ENCODE measurements around the gene CDCP2.
"Not testable (repeated sequence)": the region's sequence is repeated elsewhere in the genome, so short reads cannot be mapped to it uniquely, and the experiment has no call there.

Gene CDCP2

GRCh38 chr1:54109129-54110090, 43.4 kb downstream of the CDCP2 start:
- Histone ChIP-seq H3K9me3 (ENCODE audit: low read length) (no peaks in the 10 kb centered on the region), H3K27ac (ENCODE audit: low read depth, low read length) (no peak overlapping the region), H3K36me3 (ENCODE audit: insufficient read depth, low read length) (no peaks in the 10 kb centered on the region), H3K4me3 (ENCODE audit: low read depth in 1 of 2, low read length in 2 of 2) (no peak overlapping the region), H3K4me1 (ENCODE audit: insufficient read depth, low read length) (no peaks in the 10 kb centered on the region), H3K9ac (ENCODE audit: low read length) (no peak overlapping the region), H3K27me3 (ENCODE audit: control insufficient read depth in 1 of 2, insufficient read depth in 2 of 2, low read length in 2 of 2) (no peaks in the 10 kb centered on the region)

- H3K9ac ChIP-seq (ENCODE audit: low read length), result no peak overlapping the region
- H3K4me3 ChIP-seq (ENCODE audit: low read depth in 1 of 2, low read length in 2 of 2), result no peak overlapping the region
- no peak overlapping the region for H3K27ac ChIP-seq (ENCODE audit: low read depth, low read length)
- H3K4me1 ChIP-seq (ENCODE audit: insufficient read depth, low read length), result no peaks in the 10 kb centered on the region
- H3K36me3 ChIP-seq (ENCODE audit: insufficient read depth, low read length), result no peaks in the 10 kb centered on the region
- H3K27me3 ChIP-seq (ENCODE audit: control insufficient read depth in 1 of 2, insufficient read depth in 2 of 2, low read length in 2 of 2), result no peaks in the 10 kb centered on the region
- no peaks in the 10 kb centered on the region for H3K9me3 ChIP-seq (ENCODE audit: low read length)
Measured at GRCh38 chr1:54108156-54108555, 44.6 kb downstream of the CDCP2 start.

GRCh38 chr1:54107131-54107530, 45.7 kb downstream of the CDCP2 start:
- Histone ChIP-seq H3K4me1 (ENCODE audit: insufficient read depth, low read length) (no peaks in the 10 kb centered on the region), H3K27me3 (ENCODE audit: control insufficient read depth in 1 of 2, insufficient read depth in 2 of 2, low read length in 2 of 2) (no peaks in the 10 kb centered on the region), H3K4me3 (ENCODE audit: low read depth in 1 of 2, low read length in 2 of 2) (no peak overlapping the region), H3K27ac (ENCODE audit: low read depth, low read length) (no peak overlapping the region), H3K9ac (ENCODE audit: low read length) (no peak overlapping the region), H3K36me3 (ENCODE audit: insufficient read depth, low read length) (no peaks in the 10 kb centered on the region), H3K9me3 (ENCODE audit: low read length) (no peaks in the 10 kb centered on the region)

GRCh38 chr1:54105736-54106269, 47.0 kb downstream of the CDCP2 start:
- Histone ChIP-seq H3K9me3 (ENCODE audit: low read length) (no peaks in the 10 kb centered on the region), H3K27ac (ENCODE audit: low read depth, low read length) (no peak overlapping the region), H3K27me3 (ENCODE audit: control insufficient read depth in 1 of 2, insufficient read depth in 2 of 2, low read length in 2 of 2) (no peaks in the 10 kb centered on the region), H3K4me1 (ENCODE audit: insufficient read depth, low read length) (no peaks in the 10 kb centered on the region), H3K36me3 (ENCODE audit: insufficient read depth, low read length) (no peaks in the 10 kb centered on the region), H3K9ac (ENCODE audit: low read length) (no peak overlapping the region), H3K4me3 (ENCODE audit: low read depth in 1 of 2, low read length in 2 of 2) (no peak overlapping the region)

GRCh38 chr1:54105080-54105479, 47.7 kb downstream of the CDCP2 start:
- Histone ChIP-seq H3K4me1 (ENCODE audit: insufficient read depth, low read length) (no peaks in the 10 kb centered on the region), H3K9me3 (ENCODE audit: low read length) (no peaks in the 10 kb centered on the region), H3K27ac (ENCODE audit: low read depth, low read length) (no peak overlapping the region), H3K27me3 (ENCODE audit: control insufficient read depth in 1 of 2, insufficient read depth in 2 of 2, low read length in 2 of 2) (no peaks in the 10 kb centered on the region), H3K36me3 (ENCODE audit: insufficient read depth, low read length) (no peaks in the 10 kb centered on the region), H3K9ac (ENCODE audit: low read length) (no peak overlapping the region), H3K4me3 (ENCODE audit: low read depth in 1 of 2, low read length in 2 of 2) (no peak overlapping the region)

- not testable (repeated sequence) for H3K9me3 ChIP-seq (ENCODE audit: low read length); H3K27me3 ChIP-seq (ENCODE audit: control insufficient read depth in 1 of 2, insufficient read depth in 2 of 2, low read length in 2 of 2); H3K4me1 ChIP-seq (ENCODE audit: insufficient read depth, low read length); H3K9ac ChIP-seq (ENCODE audit: low read length); H3K4me3 ChIP-seq (ENCODE audit: low read depth in 1 of 2, low read length in 2 of 2); H3K36me3 ChIP-seq (ENCODE audit: insufficient read depth, low read length); H3K27ac ChIP-seq (ENCODE audit: low read depth, low read length)
Measured at GRCh38 chr1:54104613-54105012, 48.2 kb downstream of the CDCP2 start.

GRCh38 chr1:54103414-54103813, 49.4 kb downstream of the CDCP2 start:
- no peaks in the 10 kb centered on the region for H3K27me3 ChIP-seq (ENCODE audit: control insufficient read depth in 1 of 2, insufficient read depth in 2 of 2, low read length in 2 of 2)
- H3K27ac ChIP-seq (ENCODE audit: low read depth, low read length), result no peak overlapping the region
- H3K9me3 ChIP-seq (ENCODE audit: low read length), result no peaks in the 10 kb centered on the region
- H3K9ac ChIP-seq (ENCODE audit: low read length), result no peak overlapping the region
- H3K4me1 ChIP-seq (ENCODE audit: insufficient read depth, low read length), result no peaks in the 10 kb centered on the region
- no peak overlapping the region for H3K4me3 ChIP-seq (ENCODE audit: low read depth in 1 of 2, low read length in 2 of 2)
- no peaks in the 10 kb centered on the region for H3K36me3 ChIP-seq (ENCODE audit: insufficient read depth, low read length)

GRCh38 chr1:54100500-54100899, 52.3 kb downstream of the CDCP2 start:
- no peak overlapping the region for H3K9ac ChIP-seq (ENCODE audit: low read length)
- no peak overlapping the region for H3K27ac ChIP-seq (ENCODE audit: low read depth, low read length)
- H3K4me1 ChIP-seq (ENCODE audit: insufficient read depth, low read length), result no peaks in the 10 kb centered on the region
- H3K9me3 ChIP-seq (ENCODE audit: low read length), result no peaks in the 10 kb centered on the region
- no peak overlapping the region for H3K4me3 ChIP-seq (ENCODE audit: low read depth in 1 of 2, low read length in 2 of 2)
- H3K36me3 ChIP-seq (ENCODE audit: insufficient read depth, low read length), result no peaks in the 10 kb centered on the region
- H3K27me3 ChIP-seq (ENCODE audit: control insufficient read depth in 1 of 2, insufficient read depth in 2 of 2, low read length in 2 of 2), result no peaks in the 10 kb centered on the region

GRCh38 chr1:54099061-54099610, 53.7 kb downstream of the CDCP2 start:
- H3K9me3 ChIP-seq (ENCODE audit: low read length), result no peaks in the 10 kb centered on the region
- H3K9ac ChIP-seq (ENCODE audit: low read length), result no peak overlapping the region
- no peaks in the 10 kb centered on the region for H3K27me3 ChIP-seq (ENCODE audit: control insufficient read depth in 1 of 2, insufficient read depth in 2 of 2, low read length in 2 of 2)
- no peaks in the 10 kb centered on the region for H3K36me3 ChIP-seq (ENCODE audit: insufficient read depth, low read length)
- H3K4me3 ChIP-seq (ENCODE audit: low read depth in 1 of 2, low read length in 2 of 2), result no peak overlapping the region
- H3K27ac ChIP-seq (ENCODE audit: low read depth, low read length), result no peak overlapping the region
- H3K4me1 ChIP-seq (ENCODE audit: insufficient read depth, low read length), result no peaks in the 10 kb centered on the region

GRCh38 chr1:54096877-54097240, 55.9 kb downstream of the CDCP2 start:
- H3K9ac ChIP-seq (ENCODE audit: low read length), result no peak overlapping the region

GRCh38 chr1:54096227-54096876, 56.4 kb downstream of the CDCP2 start:
- Histone ChIP-seq H3K27ac (ENCODE audit: low read depth, low read length) (no peak overlapping the region), H3K4me3 (ENCODE audit: low read depth in 1 of 2, low read length in 2 of 2) (no peak overlapping the region), H3K9ac (ENCODE audit: low read length) (no peak overlapping the region), H3K9me3 (ENCODE audit: low read length) (no peaks in the 10 kb centered on the region), H3K4me1 (ENCODE audit: insufficient read depth, low read length) (no peaks in the 10 kb centered on the region), H3K36me3 (ENCODE audit: insufficient read depth, low read length) (no peaks in the 10 kb centered on the region), H3K27me3 (ENCODE audit: control insufficient read depth in 1 of 2, insufficient read depth in 2 of 2, low read length in 2 of 2) (no peaks in the 10 kb centered on the region)

More at GRCh38 chr1:54096877-54097240, 55.9 kb downstream of the CDCP2 start:
- Histone ChIP-seq H3K4me3 (ENCODE audit: low read depth in 1 of 2, low read length in 2 of 2) (no peak overlapping the region), H3K27ac (ENCODE audit: low read depth, low read length) (no peak overlapping the region), H3K9me3 (ENCODE audit: low read length) (no peaks in the 10 kb centered on the region), H3K4me1 (ENCODE audit: insufficient read depth, low read length) (no peaks in the 10 kb centered on the region), H3K27me3 (ENCODE audit: control insufficient read depth in 1 of 2, insufficient read depth in 2 of 2, low read length in 2 of 2) (no peaks in the 10 kb centered on the region), H3K36me3 (ENCODE audit: insufficient read depth, low read length) (no peaks in the 10 kb centered on the region)

Measured in muscle layer of colon (tissue), 2 donors.